Upper lobe of left lung (tissue), 4 donors: ENCODE data around the gene SAMD4A.

Experiments used
- POLR2AphosphoS5 ChIP-seq, 2 donors: sonication (generic); formaldehyde crosslinking; IDR thresholded peaks; one replicate each; pipeline ENCODE4 v1.5.1; 2017; ENCODE audit warnings: antibody characterized with exemption in 2 of 2
- TF ChIP-seq, protein P1 (sequence below), 6 experiments: fragments of 450-650 bp in 4 of 6; fragments of 200-600 bp in 2 of 6; sonication (generic) in 2 of 6; IDR thresholded peaks; one replicate each; pipeline ENCODE4 v1.5.1; 2016 to 2019; ENCODE audit warnings: antibody characterized with exemption in 6 of 6

DNA sequence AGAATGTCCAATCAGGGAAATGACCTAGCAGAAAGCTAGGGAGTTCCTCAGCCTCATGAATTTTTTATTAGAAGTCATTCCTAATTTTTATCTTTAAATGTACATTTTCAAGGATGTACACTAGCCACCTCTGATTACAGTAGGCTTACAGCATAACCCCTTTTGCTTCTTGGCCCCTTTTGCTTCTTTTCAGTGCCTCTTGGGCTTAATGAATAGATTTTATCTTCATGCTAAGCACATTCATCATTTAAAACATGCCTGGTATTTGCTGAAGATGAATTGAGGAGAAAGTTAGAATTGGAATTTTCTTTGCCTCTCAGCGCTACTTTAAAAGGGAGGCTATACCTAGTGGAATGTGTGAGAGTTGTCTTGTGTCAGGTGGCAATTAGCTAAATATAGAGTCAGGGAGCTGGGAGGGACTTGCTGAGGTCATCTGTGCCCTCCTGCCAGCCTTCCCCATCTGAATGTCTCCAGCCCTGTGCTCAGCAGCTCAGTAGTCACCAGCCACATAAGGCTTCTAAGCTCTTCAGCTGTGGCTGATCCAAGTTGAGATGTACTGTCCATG lies 132.1 kb downstream of the SAMD4A start:
- TF ChIP-seq POLR2AphosphoS5 (IDR thresholded peaks at IDR 0.05) = no peak
- TF ChIP-seq, protein P1, sequence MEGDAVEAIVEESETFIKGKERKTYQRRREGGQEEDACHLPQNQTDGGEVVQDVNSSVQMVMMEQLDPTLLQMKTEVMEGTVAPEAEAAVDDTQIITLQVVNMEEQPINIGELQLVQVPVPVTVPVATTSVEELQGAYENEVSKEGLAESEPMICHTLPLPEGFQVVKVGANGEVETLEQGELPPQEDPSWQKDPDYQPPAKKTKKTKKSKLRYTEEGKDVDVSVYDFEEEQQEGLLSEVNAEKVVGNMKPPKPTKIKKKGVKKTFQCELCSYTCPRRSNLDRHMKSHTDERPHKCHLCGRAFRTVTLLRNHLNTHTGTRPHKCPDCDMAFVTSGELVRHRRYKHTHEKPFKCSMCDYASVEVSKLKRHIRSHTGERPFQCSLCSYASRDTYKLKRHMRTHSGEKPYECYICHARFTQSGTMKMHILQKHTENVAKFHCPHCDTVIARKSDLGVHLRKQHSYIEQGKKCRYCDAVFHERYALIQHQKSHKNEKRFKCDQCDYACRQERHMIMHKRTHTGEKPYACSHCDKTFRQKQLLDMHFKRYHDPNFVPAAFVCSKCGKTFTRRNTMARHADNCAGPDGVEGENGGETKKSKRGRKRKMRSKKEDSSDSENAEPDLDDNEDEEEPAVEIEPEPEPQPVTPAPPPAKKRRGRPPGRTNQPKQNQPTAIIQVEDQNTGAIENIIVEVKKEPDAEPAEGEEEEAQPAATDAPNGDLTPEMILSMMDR (IDR thresholded peaks at IDR 0.05) = no peak
